Heart right ventricle (tissue), 16 donors: ENCODE measurements around the gene LILRB1. TPM values are rescaled to one million over a fixed set of nuclear protein-coding genes. Genes with fewer than 3 reads are reported as not detected.
"Not testable (repeated sequence)": the region's sequence is repeated elsewhere in the genome, so short reads cannot be mapped to it uniquely, and the experiment has no call there.

Experiments
- ATAC-seq, 8 donors: fragments of 200-7000 bp; cut with Tn5 transposase; one replicate each; pipeline ENCODE4 v1.9.1; 2020; ENCODE audit warnings: mild to moderate bottlenecking in 8 of 8, moderate library complexity in 8 of 8, moderate number of reproducible peaks in 1 of 8
- DNase-seq, 2 donors: peaks; one replicate each; pipeline ENCODE4 v3.0.0-alpha.2; 2020
- H3K27ac ChIP-seq, 10 donors: fragments of 200-600 bp; sonication (generic) in 2 of 10; one replicate each; pipeline versions ENCODE4 v1.5.0 to v1.8.0; 2020 to 2022; ENCODE audit warnings: mild to moderate bottlenecking in 3 of 10
- H3K27me3 ChIP-seq, 7 donors: fragments of 200-600 bp; one replicate each; pipeline ENCODE4 v1.8.0; 2021 to 2022; ENCODE audit warnings: mild to moderate bottlenecking in 2 of 7
- H3K36me3 ChIP-seq, 9 donors: fragments of 200-600 bp; sonication (generic) in 1 of 9; one replicate each; pipeline versions ENCODE4 v1.5.0 to v1.8.0; 2020 to 2022; ENCODE audit warnings: mild to moderate bottlenecking in 2 of 9
- H3K4me1 ChIP-seq, 9 donors: fragments of 200-600 bp; sonication (generic) in 1 of 9; one replicate each; pipeline versions ENCODE4 v1.5.0 to v1.8.0; 2020 to 2022; ENCODE audit warnings: mild to moderate bottlenecking in 4 of 9
- H3K4me3 ChIP-seq, 10 donors: fragments of 200-600 bp; sonication (generic) in 2 of 10; one replicate each; pipeline versions ENCODE4 v1.5.0 to v1.8.0; 2020 to 2022; ENCODE audit warnings: mild to moderate bottlenecking in 7 of 10, moderate library complexity in 2 of 10
- H3K9me3 ChIP-seq, 11 donors: fragments of 200-600 bp in 10 of 11; sonication (generic) in 2 of 11; one replicate each; pipeline versions ENCODE4 v1.5.0 to v1.8.0; 2013 to 2022; ENCODE audit warnings: mild to moderate bottlenecking in 2 of 11, control low read depth in 1 of 11, moderate library complexity in 1 of 11
- WGBS, 2 donors: extraction: QIAGEN DNeasy Blood & Tissue Kit; methylation state at CpG; one replicate each; pipeline ENCODE4 v1.1.7; 2013; ENCODE audit warnings: inconsistent platforms in 1 of 2; 5-methylcytosine and 5-hydroxymethylcytosine counted together
- intact Hi-C, 10 donors: fragments of 100-400 bp; cut with DNase I; formaldehyde crosslinking; loops; one replicate each; pipeline versions ENCODE4 v1.11.1 to v1.14.2; 2022
- polyA plus RNA-seq, 2 donors: library from polyadenylated mRNA; stranded (reverse); fragments of 200-250 nt; gene quantifications; one replicate each; pipeline ENCODE4 v1.2.3, GENCODE V29; 2013
- total RNA-seq, 10 donors: library from RNA; stranded (reverse); fragmentation: NEBNext Ultra II Directional in 3 of 10; extraction: Animal tissue kit (Norgen Biotek cat#: 25700) in 3 of 10; gene quantifications; one replicate each; pipeline versions ENCODE4 v1.2.1 to v1.2.4, GENCODE V29; 2021 to 2023
- TF ChIP-seq, protein P1 (sequence below), 9 donors: fragments of 200-600 bp; sonication (generic) in 2 of 9; IDR thresholded peaks; one replicate each; pipeline versions ENCODE4 v1.5.0 to v1.8.0; 2021 to 2022; ENCODE audit warnings: antibody characterized with exemption in 9 of 9, mild to moderate bottlenecking in 5 of 9, moderate library complexity in 1 of 9
- donor health status: Arrhythmogenic right ventricular cardiomyopathy.
- donor health status: ischemic (EF 13 %, LVEDD 7.1; RV severe dilation, severe dysfunction).
- donor health status: healthy with polysubstance abuse.
- donor health status: DM: no; HTN: yes; CAD: no.
- donor health status: DM: no; HTN: no; CAD: no.
- donor health status: ischemic (EF 25% LVEDD 6.9; RV normal size, moderate dysfunction).
- donor health status: ischemic (EF 25% LVEDD 5.7; RV mildly dilated, moderate dysfunction).
- donor health status: healthy.
- donor health status: DM: yes; HTN: yes; CAD: no.
- donor health status: Ischemic cardiomyopathy.
- donor health status: ischemic (EF 35%, LVEDD 5.7; RV mildly dilated, moderate dysfunction).
- donor health status: nonischemic (EF 11% LVEDD 7.7; RV severe dilation, severe dysfunction).
- donor health status: DM: yes; HTN: yes; CAD: no.
- donor health status: PGD.
- donor health status: ischemic (EF 29% LVEDD 5.4; RV normal size, mild dysfunction).
- donor health status: nonischemic (EF 23%, LVEDD 6.1; RV moderate dilation, normal function).

LILRB1 gene
- total and polyA plus RNA-seq, 12 donors = 0.28 to 16.9 (median 1.3) TPM

- DNase-seq (no peak), ATAC-seq (no peak)
- TF ChIP-seq, protein P1, sequence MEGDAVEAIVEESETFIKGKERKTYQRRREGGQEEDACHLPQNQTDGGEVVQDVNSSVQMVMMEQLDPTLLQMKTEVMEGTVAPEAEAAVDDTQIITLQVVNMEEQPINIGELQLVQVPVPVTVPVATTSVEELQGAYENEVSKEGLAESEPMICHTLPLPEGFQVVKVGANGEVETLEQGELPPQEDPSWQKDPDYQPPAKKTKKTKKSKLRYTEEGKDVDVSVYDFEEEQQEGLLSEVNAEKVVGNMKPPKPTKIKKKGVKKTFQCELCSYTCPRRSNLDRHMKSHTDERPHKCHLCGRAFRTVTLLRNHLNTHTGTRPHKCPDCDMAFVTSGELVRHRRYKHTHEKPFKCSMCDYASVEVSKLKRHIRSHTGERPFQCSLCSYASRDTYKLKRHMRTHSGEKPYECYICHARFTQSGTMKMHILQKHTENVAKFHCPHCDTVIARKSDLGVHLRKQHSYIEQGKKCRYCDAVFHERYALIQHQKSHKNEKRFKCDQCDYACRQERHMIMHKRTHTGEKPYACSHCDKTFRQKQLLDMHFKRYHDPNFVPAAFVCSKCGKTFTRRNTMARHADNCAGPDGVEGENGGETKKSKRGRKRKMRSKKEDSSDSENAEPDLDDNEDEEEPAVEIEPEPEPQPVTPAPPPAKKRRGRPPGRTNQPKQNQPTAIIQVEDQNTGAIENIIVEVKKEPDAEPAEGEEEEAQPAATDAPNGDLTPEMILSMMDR (IDR thresholded peaks at IDR 0.05) = no peak
- no peak overlapping the region for H3K4me3 ChIP-seq
- peaks cover 0 to 17% (median 14%) of the 10 kb centered on the region in 7 donors for H3K27me3 ChIP-seq
- peaks cover 0 to 18% (median 0%) of the 10 kb centered on the region in 9 donors for H3K4me1 ChIP-seq
- 76 to 85% methylated on average over 5 of the region's 5 CpGs for WGBS, 2 donors
- H3K27ac ChIP-seq = no peak overlapping the region
- peaks cover 0 to 15% (median 0%) of the 10 kb centered on the region in 11 donors for H3K9me3 ChIP-seq
- H3K36me3 ChIP-seq = no peaks in the 10 kb centered on the region
- intact Hi-C loops = no loop called here
Observed at GRCh38 chr19:54594737-54595136, 35.5 kb upstream of the LILRB1 start.

DNA sequence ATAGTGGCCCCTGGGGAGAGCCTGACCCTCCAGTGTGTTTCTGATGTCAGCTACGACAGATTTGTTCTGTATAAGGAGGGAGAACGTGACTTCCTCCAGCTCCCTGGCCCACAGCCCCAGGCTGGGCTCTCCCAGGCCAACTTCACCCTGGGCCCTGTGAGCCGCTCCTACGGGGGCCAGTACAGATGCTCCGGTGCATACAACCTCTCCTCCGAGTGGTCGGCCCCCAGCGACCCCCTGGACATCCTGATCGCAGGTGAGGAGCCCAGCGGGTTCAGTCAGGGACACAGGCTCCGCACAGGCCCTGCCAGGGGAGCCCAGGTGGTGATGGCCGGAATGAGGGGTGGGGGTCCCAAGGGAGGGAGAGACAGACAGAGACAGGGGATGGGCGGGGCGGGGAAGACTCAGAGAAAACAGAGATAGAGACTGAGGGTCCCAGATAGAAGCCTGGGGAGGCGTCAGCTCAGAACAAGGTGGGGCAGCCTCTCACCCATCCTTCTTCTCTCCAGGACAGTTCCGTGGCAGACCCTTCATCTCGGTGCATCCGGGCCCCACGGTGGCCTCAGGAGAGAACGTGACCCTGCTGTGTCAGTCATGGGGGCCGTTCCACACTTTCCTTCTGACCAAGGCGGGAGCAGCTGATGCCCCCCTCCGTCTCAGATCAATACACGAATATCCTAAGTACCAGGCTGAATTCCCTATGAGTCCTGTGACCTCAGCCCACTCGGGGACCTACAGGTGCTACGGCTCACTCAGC, 34.4 kb upstream of the LILRB1 start:
- H3K4me3 ChIP-seq, H3K27ac ChIP-seq, ATAC-seq, H3K36me3 ChIP-seq, intact Hi-C loops, DNase-seq, H3K9me3 ChIP-seq: not testable (repeated sequence)
- peaks cover 0 to 21% (median 16%) of the 10 kb centered on the region in 7 donors for H3K27me3 ChIP-seq
- WGBS, 2 donors = 83 to 84% methylated on average over 26 of the region's 26 CpGs
- peaks cover 0 to 18% (median 0%) of the 10 kb centered on the region in 9 donors for H3K4me1 ChIP-seq

- 59 to 68% methylated on average over 5 of the region's 5 CpGs for WGBS, 2 donors
- Histone ChIP-seq H3K9me3 (peaks cover 0 to 13% (median 6%) of the 10 kb centered on the region in 11 donors), H3K27ac (no peak overlapping the region), H3K4me3 (no peak overlapping the region), H3K4me1 (no peaks in the 10 kb centered on the region), H3K36me3 (no peaks in the 10 kb centered on the region), H3K27me3 (peaks cover 0 to 16% (median 8%) of the 10 kb centered on the region in 7 donors)
- ATAC-seq = no peak
- TF ChIP-seq, protein P1 (IDR thresholded peaks at IDR 0.05) = peak in 1 of 9 donors; percentile 15
- intact Hi-C loops = no loop called here
- DNase-seq = no peak
Observed at GRCh38 chr19:54600212-54600611, 30.1 kb upstream of the LILRB1 start.

DNA sequence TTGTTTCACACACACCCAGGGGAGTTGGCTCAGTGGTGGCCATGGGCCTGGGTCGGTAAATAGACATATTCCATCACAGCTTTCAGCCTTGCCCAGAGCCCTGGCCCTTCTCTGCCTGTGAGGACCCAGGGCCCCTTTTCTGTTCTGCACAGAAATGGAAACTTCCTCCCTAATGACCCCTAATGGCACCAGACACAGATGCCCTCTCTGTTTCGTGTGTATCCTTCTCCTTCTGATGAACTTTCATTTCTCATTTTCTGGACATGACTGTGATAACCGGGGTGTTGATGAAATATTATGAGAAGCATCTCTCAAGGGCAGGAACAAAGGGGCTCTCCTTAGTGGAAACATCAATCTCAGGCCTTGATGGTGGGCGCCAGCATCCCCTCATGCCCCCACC, 24.1 kb upstream of the LILRB1 start:
- WGBS, 2 donors = 59 to 61% methylated on average over 4 of the region's 4 CpGs
- Histone ChIP-seq H3K9me3 (peaks cover 0 to 40% (median 10%) of the 10 kb centered on the region in 11 donors), H3K27ac (peak overlapping the region in 1 of 10 donors; percentile 71), H3K4me3 (no peak overlapping the region), H3K36me3 (no peaks in the 10 kb centered on the region), H3K4me1 (peaks cover 0 to 27% (median 0%) of the 10 kb centered on the region in 9 donors), H3K27me3 (peaks cover 0 to 8% (median 3%) of the 10 kb centered on the region in 7 donors)
- intact Hi-C loops = no loop called here
- TF ChIP-seq, protein P1 (IDR thresholded peaks at IDR 0.05) = no peak
- ATAC-seq (peak in 3 of 8 donors; percentile 12 to 50 (median 47)), DNase-seq (no peak)
